ENCODE data around the gene STRA8. TPM values are rescaled to one million over a fixed set of nuclear protein-coding genes. Genes with fewer than 3 reads are reported as not detected.

STRA8 gene
- total RNA-seq, 1 donor from 2014 or later: not detected

DNA sequence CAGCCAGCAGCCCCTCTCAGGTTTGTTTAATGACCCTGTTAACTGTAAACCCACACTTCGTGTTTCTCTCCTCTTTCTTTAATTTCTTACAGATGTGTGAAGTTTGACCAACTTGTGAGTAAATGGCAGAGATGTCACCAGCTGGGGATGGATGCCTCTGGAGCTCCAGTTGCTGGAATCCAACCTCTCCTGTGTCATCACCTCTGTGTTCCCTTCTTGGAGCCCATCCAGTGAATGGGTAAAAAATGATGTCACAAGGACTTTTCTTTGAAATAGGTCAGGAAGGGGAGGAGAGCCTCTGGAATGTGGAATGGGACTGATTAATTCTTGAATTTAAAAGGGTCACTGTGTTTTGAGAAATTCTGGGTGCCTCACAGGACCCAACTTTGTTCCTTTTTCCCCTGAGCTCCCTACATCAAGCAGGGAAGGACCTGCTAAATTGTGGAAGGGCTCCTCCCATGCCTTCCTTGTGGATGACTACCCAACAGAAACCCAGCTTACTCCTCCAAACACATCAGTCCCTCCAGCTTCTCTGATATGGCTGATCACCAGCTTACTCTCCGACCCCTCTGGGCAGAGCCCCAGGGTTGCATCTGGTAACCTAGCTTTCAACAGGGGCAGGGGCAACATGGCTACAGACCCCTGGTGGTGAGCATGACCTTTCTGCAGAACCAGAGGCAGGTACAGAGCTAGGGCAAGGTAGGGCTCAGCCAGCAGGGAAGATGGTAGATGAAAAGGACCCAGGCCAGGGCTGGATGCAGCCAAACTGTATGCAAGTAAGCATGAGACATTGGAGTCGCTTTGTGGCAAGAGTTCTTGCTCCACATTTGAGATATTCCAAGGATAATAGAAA, 67.5 kb downstream of the STRA8 start:
- DNase-seq (ENCODE audit: extremely low read depth, low read depth, low spot score): no peak

Other genes starting within 250 kb of the STRA8 start
- gene AGBL3, start 247.3 kb upstream of the STRA8 start, total RNA-seq: 1.3 and 2.5 TPM in 2 replicates
- gene TMEM140, start 85.8 kb upstream of the STRA8 start, total RNA-seq: 11.7 and 42.1 TPM in 2 replicates
- 26.7 and 29.2 TPM in 2 replicates for gene CYREN, start 63.1 kb upstream of the STRA8 start, total RNA-seq
- 3.6 and 9.1 TPM in 2 replicates for gene WDR91, start 22.3 kb upstream of the STRA8 start, total RNA-seq